GM21515 (cell line): ENCODE measurements around the gene OR10A4.
"Not testable (repeated sequence)": the region's sequence is repeated elsewhere in the genome, so short reads cannot be mapped to it uniquely, and the experiment has no call there.

ENCODE experiments used
- ATAC-seq: cut with Tn5 transposase; IDR thresholded peaks from one replicate; pipeline ENCODE4 v1.9.1; 2021; ENCODE audit not compliant: unreplicated experiment

OR10A4 gene

GRCh38 chr11:6876325-6876724 is at the start of gene OR10A4:
OR10A4 (plus strand) TSS chr11:6876625; CDS start chr11:6876648, 23 bp downstream.
- ATAC-seq = no peak

DNA sequence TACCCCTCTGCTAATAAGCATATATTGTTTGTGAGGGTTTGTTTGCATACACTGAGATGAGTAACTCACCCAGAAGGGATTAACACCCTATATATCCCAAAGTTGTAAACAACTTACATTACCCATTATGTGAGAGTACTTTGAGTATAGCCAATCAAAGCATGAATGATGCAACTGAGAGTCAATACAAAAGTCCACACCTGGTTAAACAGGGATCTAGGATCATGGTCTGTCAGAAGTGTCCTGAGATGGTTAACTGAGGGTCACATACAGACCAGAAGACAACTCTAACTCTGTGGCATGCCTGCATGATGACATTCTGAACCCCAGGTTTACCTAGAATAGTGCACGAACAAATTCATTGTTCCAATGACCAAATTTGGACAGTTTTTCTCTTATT is 48.3 kb upstream of the OR10A4 start:
- ATAC-seq = no peak

DNA sequence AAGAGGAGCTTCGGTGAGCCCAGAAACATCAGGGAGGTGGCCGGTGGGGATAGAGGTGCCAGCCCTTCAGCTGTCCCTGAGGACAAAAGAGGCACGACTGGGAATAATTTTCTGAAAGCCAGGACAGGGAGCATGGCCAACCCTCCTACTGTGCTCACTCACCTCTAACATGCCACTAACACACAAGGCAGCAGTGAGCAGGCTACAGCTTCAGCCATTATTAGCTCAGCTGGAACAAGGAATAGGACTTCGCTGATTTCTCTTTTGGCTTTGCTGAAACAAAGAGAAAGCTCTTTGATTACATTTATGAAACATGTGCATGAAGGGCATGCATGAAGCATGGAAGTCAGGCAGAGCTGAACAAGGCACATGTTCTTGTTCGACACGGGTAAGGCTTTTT is 43.1 kb upstream of the OR10A4 start:
- no peak for ATAC-seq

DNA sequence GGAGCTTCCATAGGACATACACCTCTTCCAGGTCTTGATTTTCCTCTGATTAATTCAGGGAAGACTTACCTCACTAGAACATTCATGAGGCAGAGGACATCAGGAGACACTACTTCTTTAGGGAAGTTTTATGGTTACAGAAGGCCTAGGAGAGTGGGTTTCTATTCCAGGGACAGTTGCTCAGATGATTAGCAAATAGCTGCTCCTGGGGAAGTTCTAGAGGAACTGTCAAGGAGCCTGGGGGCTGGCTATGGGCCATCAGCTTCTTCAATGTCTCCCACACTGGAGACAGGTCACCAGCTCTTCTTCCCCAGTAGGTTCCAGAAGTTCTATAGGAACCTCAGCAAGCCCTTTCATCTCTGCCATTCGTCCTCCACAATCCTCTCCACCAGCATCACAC is 42.4 kb upstream of the OR10A4 start:
- ATAC-seq = no peak

GRCh38 chr11:6841694-6842093 is 34.7 kb upstream of the OR10A4 start:
- ATAC-seq = no peak

DNA sequence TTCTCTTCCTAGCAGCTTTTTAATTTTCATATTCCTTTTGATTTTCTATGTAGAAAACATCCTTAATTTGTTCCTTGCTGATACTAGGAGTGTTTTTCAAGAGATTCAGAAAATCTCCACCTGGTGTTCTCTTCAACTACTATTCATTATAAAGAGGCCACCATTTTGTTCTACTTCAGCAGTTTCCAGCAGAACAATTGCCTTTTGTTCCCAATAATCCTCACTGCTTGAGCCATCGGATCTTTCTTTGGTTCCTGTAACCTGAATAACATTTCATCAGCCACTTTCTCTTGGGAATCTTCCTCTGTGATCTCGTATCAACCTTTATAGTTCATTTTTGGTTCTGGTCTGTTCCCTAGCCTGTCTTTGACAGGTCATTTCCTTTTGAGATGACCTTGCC is 32.8 kb upstream of the OR10A4 start:
- ATAC-seq = no peak

DNA sequence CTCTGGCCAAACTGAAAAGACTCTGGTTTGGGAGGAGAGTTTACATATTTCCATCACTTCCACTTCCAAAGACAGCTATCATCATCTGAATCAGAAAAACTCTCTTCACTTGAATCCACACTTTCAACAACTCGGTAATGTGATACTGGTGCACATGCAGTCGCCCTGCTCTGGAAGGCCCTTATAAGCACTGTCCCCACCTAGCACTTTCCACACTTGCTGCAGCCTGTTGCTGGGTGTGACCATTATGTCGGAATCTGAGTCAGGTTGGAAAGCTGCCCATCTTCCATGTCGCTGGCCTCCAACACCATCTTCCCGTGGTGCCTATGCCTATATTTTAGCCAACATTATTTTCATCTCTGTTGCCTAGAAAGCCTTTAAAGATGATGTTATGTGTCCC is 32.1 kb upstream of the OR10A4 start:
- no peak for ATAC-seq

GRCh38 chr11:6845383-6845782 is 31.0 kb upstream of the OR10A4 start, which contains the start of gene OR10A5:
OR10A5 (plus strand) TSS chr11:6845683; CDS start chr11:6845683, 0 bp downstream.
- ATAC-seq = no peak

- ATAC-seq = no peak
Observed at GRCh38 chr11:6850526-6850925, 25.9 kb upstream of the OR10A4 start.

DNA sequence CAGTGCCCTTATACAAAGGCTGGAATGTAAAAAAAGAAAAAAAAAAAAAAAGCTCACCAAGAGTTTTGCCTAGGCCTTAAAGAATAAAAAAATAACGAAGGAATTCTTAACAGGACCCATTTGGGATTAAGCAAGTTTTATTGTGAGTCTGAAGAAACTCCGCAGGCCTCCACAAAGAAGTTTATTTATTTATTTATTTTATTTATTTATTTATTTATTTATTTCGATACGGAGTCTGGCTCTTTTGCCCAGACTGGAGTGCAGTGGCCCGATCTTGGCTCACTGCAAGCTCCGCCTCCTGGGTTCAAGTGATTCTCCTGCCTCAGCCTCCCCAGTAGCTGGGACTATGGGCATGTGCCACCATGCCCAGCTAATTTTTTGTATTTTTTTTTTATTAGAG is 21.6 kb upstream of the OR10A4 start:
- ATAC-seq = not testable (repeated sequence)

- no peak for ATAC-seq
Observed at GRCh38 chr11:6855971-6856541, 20.4 kb upstream of the OR10A4 start.

GRCh38 chr11:6856871-6857270 is 19.6 kb upstream of the OR10A4 start:
- ATAC-seq = peak; percentile 76

GRCh38 chr11:6862961-6863360 is 13.5 kb upstream of the OR10A4 start, which contains the start of gene OR10A2:
OR10A2 (plus strand) TSS chr11:6863057; CDS start chr11:6869755, 6,698 bp downstream.
- ATAC-seq = no peak

- no peak for ATAC-seq
Observed at GRCh38 chr11:6864438-6864837, 12.0 kb upstream of the OR10A4 start.

- ATAC-seq = no peak
Observed at GRCh38 chr11:6871278-6871677, 5.1 kb upstream of the OR10A4 start.

GRCh38 chr11:6875761-6876160 is 664 bp upstream of the OR10A4 start:
- no peak for ATAC-seq

DNA sequence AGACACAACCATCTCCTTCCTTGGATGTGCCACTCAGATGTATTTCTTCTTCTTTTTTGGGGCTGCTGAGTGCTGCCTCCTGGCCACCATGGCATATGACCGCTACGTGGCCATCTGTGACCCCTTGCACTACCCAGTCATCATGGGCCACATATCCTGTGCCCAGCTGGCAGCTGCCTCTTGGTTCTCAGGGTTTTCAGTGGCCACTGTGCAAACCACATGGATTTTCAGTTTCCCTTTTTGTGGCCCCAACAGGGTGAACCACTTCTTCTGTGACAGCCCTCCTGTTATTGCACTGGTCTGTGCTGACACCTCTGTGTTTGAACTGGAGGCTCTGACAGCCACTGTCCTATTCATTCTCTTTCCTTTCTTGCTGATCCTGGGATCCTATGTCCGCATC is 489 bp downstream of the OR10A4 start:
- ATAC-seq = no peak

- ATAC-seq = no peak
Observed at GRCh38 chr11:6882751-6883150, 6.3 kb downstream of the OR10A4 start.

- ATAC-seq = not testable (repeated sequence)
Observed at GRCh38 chr11:6887711-6888110, 11.3 kb downstream of the OR10A4 start.

- ATAC-seq = no peak
Observed at GRCh38 chr11:6888830-6889229, 12.4 kb downstream of the OR10A4 start.

- no peak for ATAC-seq
Observed at GRCh38 chr11:6889835-6890234, 13.4 kb downstream of the OR10A4 start.

DNA sequence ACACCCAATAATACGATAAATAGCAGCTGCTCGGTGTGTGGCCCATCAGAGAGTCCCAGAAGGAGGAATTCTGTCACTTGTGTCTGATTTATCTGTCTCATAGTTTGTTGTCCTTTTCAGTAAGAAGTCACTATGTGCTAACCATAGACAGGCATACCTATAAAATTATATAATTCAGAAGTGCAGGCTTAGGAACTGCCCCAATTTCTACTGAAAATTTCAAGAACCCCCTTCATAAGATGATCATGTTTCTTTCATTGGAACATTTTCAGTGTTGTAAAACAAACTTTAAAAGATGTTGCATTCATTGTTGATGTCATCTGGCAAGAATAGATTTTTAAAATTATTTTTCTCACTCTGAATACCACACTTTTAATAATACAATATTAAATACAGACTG is 16.0 kb downstream of the OR10A4 start, which contains the start of gene OR2D2:
Gene OR2D2, minus strand, starts transcription at position 101 of the 400 bp plus-strand sequence. Its CDS starts 0 bp downstream, at position 101.
- ATAC-seq = no peak

DNA sequence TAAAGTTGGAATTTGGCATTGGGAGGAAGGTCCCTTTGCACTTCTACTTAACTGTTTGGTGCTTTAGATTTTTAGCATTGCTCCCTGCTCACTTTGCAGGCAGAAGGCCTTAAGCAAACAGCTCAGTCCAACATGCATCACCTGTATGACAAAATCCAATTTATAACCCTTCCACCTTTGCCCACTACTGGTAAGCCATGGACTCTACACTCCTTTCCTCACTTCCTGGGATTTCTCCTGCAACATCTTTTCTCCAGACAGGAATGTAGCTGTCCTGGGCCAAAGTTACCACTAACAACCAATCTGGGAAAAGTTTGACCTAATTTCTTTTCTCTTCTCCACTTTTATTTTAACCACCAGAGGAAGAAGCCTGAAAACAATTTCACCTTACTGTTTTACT is 17.7 kb downstream of the OR10A4 start:
- no peak for ATAC-seq
